Upper lobe of right lung (tissue), 1 donor: ENCODE data around the gene CCDC85C. TPM values are rescaled to one million over a fixed set of nuclear protein-coding genes. Genes with fewer than 3 reads are reported as not detected.

Experiments used
- ATAC-seq: fragments of 200-7000 bp; cut with Tn5 transposase; one replicate; pipeline ENCODE4 v1.9.1; 2020; ENCODE audit warnings: mild to moderate bottlenecking, moderate library complexity
- DNase-seq: peaks from one replicate; pipeline ENCODE4 v3.0.0-alpha.2; 2020
- H3K27ac ChIP-seq: fragments of 200-600 bp; one replicate; pipeline ENCODE4 v1.8.0; 2022
- H3K27me3 ChIP-seq: fragments of 200-600 bp; one replicate; pipeline ENCODE4 v1.8.0; 2022; ENCODE audit warnings: mild to moderate bottlenecking
- H3K36me3 ChIP-seq: fragments of 200-600 bp; one replicate; pipeline ENCODE4 v1.8.0; 2022
- H3K4me1 ChIP-seq: fragments of 200-600 bp; one replicate; pipeline ENCODE4 v1.8.0; 2022
- H3K4me3 ChIP-seq: fragments of 200-600 bp; one replicate; pipeline ENCODE4 v1.8.0; 2022; ENCODE audit warnings: mild to moderate bottlenecking
- H3K9me3 ChIP-seq: fragments of 200-600 bp; one replicate; pipeline ENCODE4 v1.8.0; 2022
- intact Hi-C: fragments of 100-400 bp; cut with DNase I; formaldehyde crosslinking; loops from one replicate; pipeline ENCODE4 v1.11.0; 2022
- total RNA-seq: library from RNA; stranded (reverse); fragmentation: NEBNext Ultra II Directional; extraction: Animal tissue kit (Norgen Biotek cat#: 25700); gene quantifications from one replicate; pipeline ENCODE4 v1.2.1, GENCODE V29; 2021
- TF ChIP-seq, protein P1 (sequence below): fragments of 200-600 bp; IDR thresholded peaks from one replicate; pipeline ENCODE4 v1.8.0; 2022; ENCODE audit warnings: antibody characterized with exemption
- donor health status: DM: no; HTN: yes; CAD: no; lungs with severe emphysema.

CCDC85C gene
- total RNA-seq, 1 donor from 2014 or later, result 22.6 TPM

DNA sequence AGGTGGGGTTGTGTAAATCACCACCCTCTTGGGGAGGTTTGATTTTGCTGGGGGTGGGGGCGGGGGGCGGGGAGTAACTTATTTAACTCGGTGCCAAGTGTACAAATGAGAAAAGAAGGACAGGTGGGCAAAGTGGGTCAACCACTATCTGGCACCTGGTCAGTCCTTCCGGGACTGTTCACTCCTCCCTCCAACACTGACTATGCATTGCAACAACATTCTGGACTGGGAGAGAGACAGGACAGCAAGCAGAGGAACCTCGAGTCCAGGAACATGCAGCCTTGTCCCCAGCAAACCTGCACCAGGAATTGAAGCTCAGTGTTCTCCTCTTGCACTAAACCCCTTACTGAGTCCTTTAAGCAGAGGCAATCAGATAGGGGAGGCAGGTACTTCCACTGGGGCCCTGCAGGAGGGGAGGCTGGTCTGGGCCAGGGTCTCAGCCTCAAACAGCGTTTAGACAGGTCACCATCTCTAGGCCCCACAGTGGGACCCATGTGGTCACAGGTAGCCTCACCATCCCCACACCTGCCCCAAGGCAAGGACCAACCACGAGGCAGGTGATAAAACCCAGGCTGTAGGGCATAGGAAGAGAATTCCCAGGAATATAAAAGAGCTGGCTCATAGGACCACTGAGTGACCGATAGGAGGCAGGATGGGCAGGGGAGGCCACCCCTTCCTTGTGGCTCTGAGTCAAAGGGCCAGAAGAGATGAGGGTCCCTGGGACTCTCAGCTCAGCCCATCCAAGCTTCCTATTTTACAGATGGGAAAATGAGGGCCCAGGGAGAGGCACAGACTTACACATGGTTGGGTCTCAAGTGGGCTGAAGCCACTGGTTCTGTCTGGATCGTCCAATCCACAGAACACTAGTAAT is 9.8 kb downstream of the CCDC85C start:
- TF ChIP-seq, protein P1, sequence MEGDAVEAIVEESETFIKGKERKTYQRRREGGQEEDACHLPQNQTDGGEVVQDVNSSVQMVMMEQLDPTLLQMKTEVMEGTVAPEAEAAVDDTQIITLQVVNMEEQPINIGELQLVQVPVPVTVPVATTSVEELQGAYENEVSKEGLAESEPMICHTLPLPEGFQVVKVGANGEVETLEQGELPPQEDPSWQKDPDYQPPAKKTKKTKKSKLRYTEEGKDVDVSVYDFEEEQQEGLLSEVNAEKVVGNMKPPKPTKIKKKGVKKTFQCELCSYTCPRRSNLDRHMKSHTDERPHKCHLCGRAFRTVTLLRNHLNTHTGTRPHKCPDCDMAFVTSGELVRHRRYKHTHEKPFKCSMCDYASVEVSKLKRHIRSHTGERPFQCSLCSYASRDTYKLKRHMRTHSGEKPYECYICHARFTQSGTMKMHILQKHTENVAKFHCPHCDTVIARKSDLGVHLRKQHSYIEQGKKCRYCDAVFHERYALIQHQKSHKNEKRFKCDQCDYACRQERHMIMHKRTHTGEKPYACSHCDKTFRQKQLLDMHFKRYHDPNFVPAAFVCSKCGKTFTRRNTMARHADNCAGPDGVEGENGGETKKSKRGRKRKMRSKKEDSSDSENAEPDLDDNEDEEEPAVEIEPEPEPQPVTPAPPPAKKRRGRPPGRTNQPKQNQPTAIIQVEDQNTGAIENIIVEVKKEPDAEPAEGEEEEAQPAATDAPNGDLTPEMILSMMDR, result no peak
- intact Hi-C loops, result no loop called here
- Histone ChIP-seq H3K4me3 (no peak overlapping the region), H3K36me3 (no peaks in the 10 kb centered on the region), H3K27ac (no peak overlapping the region), H3K4me1 (peaks cover 42% of the 10 kb centered on the region), H3K9me3 (no peaks in the 10 kb centered on the region), H3K27me3 (no peaks in the 10 kb centered on the region)
- ATAC-seq, result no peak
- no peak for DNase-seq

DNA sequence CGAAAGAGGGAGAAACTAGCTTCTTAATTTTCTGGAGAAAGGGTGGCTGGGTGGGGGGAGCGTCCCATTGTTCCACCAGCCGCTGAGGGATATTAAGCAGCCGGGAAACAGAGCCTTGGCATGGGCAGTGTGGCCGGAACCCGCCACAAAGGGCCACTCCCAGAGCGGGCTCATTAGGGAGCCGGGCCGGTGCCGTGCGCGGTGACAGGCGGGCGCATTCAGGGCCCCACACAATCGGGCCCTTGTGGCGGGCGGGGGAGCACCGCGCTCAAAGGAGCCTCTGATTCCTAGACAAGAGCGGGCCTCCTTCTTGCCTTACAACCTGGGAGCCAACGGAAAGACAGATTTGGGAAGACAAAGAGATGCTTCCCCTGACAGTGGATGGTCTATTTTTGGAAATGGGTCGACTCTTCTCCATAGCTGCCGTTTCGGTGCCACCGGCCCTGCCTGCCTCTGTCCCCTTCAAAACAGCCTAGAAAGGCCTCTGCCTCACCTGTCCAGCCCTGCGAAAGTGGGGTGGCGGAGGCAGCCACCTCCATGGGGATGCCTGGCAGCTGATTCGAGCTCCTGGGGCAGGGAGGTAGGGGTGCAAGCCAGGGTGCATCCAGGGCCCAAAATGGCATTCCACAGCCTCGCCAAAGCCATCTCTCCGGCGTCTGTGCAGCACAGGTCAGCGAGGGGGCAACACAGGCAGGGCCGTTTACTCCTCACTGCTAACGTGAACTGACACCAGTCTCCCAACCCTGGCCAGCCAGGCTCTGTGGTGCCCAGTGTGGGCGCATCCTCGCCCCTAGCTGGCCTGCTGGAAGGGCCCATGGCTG is 10.9 kb downstream of the CCDC85C start:
- TF ChIP-seq, protein P1, result no peak
- Histone ChIP-seq H3K27me3 (no peaks in the 10 kb centered on the region), H3K4me3 (no peak overlapping the region), H3K4me1 (peaks cover 45% of the 10 kb centered on the region), H3K36me3 (no peaks in the 10 kb centered on the region), H3K27ac (peak overlapping the region; percentile 47), H3K9me3 (no peaks in the 10 kb centered on the region)
- intact Hi-C loops, result no loop called here
- ATAC-seq, result no peak
- DNase-seq, result no peak

DNA sequence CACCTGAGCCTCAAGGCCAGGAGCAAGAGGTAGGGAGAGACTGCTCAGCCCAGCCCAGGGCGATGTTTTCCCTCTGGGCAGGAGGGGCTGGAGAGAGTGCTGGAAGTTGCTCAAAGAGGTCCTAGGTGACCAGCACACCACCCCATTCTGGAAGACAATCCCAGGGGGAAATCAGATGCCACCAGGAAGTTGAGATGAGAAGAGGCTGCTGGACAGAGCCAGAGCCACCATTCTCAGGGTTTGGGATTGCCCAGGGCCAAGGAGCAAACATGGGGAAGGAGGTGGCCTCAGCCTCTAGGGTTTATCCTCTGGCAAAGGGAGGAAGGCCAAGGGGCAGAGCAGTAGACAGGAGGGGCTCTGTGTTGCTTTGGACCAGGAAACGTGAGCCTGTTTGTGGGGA is 11.6 kb downstream of the CCDC85C start:
- DNase-seq (no peak), ATAC-seq (no peak)
- H3K4me1 ChIP-seq, result peaks cover 45% of the 10 kb centered on the region
- no peaks in the 10 kb centered on the region for H3K27me3 ChIP-seq
- no peak overlapping the region for H3K4me3 ChIP-seq
- intact Hi-C loops, result no loop called here
- TF ChIP-seq, protein P1, result no peak
- H3K36me3 ChIP-seq, result no peaks in the 10 kb centered on the region
- H3K9me3 ChIP-seq, result no peaks in the 10 kb centered on the region
- no peak overlapping the region for H3K27ac ChIP-seq

DNA sequence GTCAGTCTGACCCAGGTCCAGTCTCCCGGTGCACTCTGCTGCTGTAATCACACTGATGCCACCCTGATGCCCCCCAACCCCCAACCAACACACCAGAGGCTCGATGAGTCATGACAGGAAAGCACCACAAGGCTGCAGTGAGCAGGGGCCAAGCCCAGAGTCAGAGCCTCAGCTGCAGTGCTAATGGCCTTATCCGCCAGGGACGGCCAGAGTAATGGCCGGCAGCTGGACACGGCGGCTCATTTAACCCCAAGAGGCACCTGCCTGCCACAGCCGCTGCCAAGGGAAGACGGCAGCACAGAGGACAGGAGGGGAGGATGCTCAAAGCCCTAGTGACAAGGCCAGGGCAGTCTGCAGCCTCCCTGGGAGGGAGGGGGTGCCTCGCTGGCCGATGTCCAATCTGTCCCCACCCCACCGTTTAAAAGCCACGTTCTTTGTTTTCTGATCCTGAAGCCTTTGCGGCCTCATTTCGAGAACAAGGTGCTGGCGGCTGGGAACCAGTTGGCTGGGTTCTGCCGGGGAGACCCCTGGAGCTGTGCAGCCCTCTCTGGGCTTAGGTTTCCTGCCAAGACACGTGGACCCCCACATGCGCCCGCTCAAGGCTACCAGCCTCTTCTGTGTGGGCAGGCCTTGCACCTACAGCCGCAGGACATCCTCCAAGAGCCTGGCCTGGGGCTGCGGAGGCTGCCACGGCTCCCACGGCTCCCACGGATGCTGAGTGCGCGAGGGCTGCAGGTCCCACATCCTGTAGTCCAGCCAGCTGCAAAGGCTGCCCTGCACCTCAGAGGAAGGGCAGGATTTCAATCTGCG is 13.1 kb downstream of the CCDC85C start:
- TF ChIP-seq, protein P1, result no peak
- Histone ChIP-seq H3K27me3 (no peaks in the 10 kb centered on the region), H3K27ac (no peak overlapping the region), H3K4me1 (peaks cover 34% of the 10 kb centered on the region), H3K4me3 (no peak overlapping the region), H3K36me3 (no peaks in the 10 kb centered on the region), H3K9me3 (no peaks in the 10 kb centered on the region)
- intact Hi-C loops, result no loop called here
- ATAC-seq, result no peak
- DNase-seq, result no peak

DNA sequence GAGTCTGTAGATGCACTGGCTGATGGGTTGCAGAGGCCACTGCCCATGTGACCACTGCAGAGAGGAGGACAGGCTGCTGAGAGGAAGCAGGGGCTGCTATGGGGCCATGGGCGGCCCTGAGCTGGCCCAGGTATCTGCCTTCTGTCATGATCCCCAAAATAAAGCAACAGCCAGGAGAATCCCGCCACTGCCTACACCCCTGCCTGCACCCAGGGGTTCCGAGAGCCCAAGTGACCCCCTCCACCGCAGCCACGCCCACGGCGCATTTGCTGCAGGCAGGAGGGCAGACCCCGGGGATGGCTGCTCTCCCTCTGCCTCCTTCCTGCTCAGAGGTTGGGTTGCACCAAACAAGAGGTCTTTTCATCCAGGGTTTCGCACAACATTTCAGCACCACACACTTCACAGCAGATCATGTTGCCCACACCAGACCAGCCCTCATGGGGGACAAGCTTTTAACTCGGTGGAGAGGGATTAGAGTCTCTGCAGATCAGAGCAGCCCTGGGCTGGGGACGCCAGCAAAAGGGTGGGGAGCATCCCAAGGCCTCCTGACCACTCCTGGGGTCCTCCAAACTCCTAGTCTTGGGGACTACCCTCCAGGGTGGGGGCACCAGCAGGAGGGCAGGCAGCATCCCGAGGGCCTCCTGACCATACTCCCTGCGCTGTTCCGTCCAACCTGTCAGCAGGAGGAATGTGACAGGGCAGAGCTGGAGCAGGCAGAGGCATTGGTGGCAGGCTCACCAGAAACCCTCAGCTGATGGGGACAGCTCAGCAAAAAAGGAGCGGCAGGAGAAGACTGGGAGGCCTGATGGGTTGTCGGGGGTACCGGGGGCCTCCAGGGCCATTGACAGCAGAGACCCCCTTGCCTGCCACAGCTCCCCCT is 14.1 kb downstream of the CCDC85C start:
- TF ChIP-seq, protein P1, result no peak
- peaks cover 23% of the 10 kb centered on the region for H3K4me1 ChIP-seq
- H3K9me3 ChIP-seq, result no peaks in the 10 kb centered on the region
- no peak for ATAC-seq
- intact Hi-C loops, result no loop called here
- no peaks in the 10 kb centered on the region for H3K27me3 ChIP-seq
- no peak overlapping the region for H3K4me3 ChIP-seq
- no peaks in the 10 kb centered on the region for H3K36me3 ChIP-seq
- DNase-seq, result no peak
- no peak overlapping the region for H3K27ac ChIP-seq
